Hypothalamus (tissue), 51 donors: ENCODE results near the gene TTC9.

Source experiments
- DNase-seq, 51 donors: peaks; one replicate each; lab custom pipeline; 2025; lab: John Stamatoyannopoulos, UW

TTC9 gene

GRCh38 chr14:70643967-70644366, 2.3 kb downstream of the TTC9 start:
- DNase-seq: no peak

GRCh38 chr14:70645892-70646291, 4.2 kb downstream of the TTC9 start:
- DNase-seq: no peak

- DNase-seq: no peak
Observed at GRCh38 chr14:70646705-70647104, 5.0 kb downstream of the TTC9 start.

- DNase-seq: no peak
Observed at GRCh38 chr14:70648346-70648745, 6.6 kb downstream of the TTC9 start.

GRCh38 chr14:70649803-70650202, 8.1 kb downstream of the TTC9 start:
- DNase-seq: no peak

- DNase-seq: no peak
Observed at GRCh38 chr14:70651522-70651921, 9.8 kb downstream of the TTC9 start.

GRCh38 chr14:70652871-70653270, 11.2 kb downstream of the TTC9 start:
- no peak for DNase-seq

- no peak for DNase-seq
Observed at GRCh38 chr14:70653662-70654061, 11.9 kb downstream of the TTC9 start.

GRCh38 chr14:70654632-70655031, 12.9 kb downstream of the TTC9 start:
- DNase-seq: no peak

GRCh38 chr14:70655110-70655826, 13.6 kb downstream of the TTC9 start:
- DNase-seq: no peak

- DNase-seq: no peak
Observed at GRCh38 chr14:70658899-70659298, 17.2 kb downstream of the TTC9 start.

GRCh38 chr14:70660967-70661893, 19.5 kb downstream of the TTC9 start:
- DNase-seq: no peak

GRCh38 chr14:70662080-70662479, 20.4 kb downstream of the TTC9 start:
- no peak for DNase-seq

GRCh38 chr14:70662816-70663215, 21.1 kb downstream of the TTC9 start:
- no peak for DNase-seq

GRCh38 chr14:70663707-70664179, 22.0 kb downstream of the TTC9 start:
- DNase-seq: no peak

- no peak for DNase-seq
Observed at GRCh38 chr14:70664698-70665447, 23.2 kb downstream of the TTC9 start.

- no peak for DNase-seq
Observed at GRCh38 chr14:70665448-70666360, 24.0 kb downstream of the TTC9 start.

- no peak for DNase-seq
Observed at GRCh38 chr14:70666361-70666686, 24.6 kb downstream of the TTC9 start.

GRCh38 chr14:70670992-70671651, 29.4 kb downstream of the TTC9 start:
- DNase-seq: no peak
